Psoas muscle (tissue), 8 donors: ENCODE data around the gene SSC4D. TPM values are rescaled to one million over a fixed set of nuclear protein-coding genes. Genes with fewer than 3 reads are reported as not detected.
A peak's percentile ranks its signal among the peaks of the same experiment; 100 is the strongest.

Experiments
- ATAC-seq, 4 donors: fragments of 200-7000 bp; cut with Tn5 transposase; one replicate each; pipeline ENCODE4 v1.9.1; 2020; ENCODE audit warnings: moderate library complexity in 3 of 4, mild to moderate bottlenecking in 2 of 4
- DNase-seq, 2 donors: peaks; one replicate each; pipeline ENCODE4 v3.0.0-alpha.2; 2020
- H3K27ac ChIP-seq: fragments of 200-600 bp; one replicate; pipeline ENCODE4 v1.8.0; 2022
- H3K27me3 ChIP-seq, 3 donors: fragments of 200-600 bp in 1 of 3; one replicate each; pipeline versions ENCODE4 v1.6.1 to v1.8.0; 2013 to 2022; ENCODE audit warnings: low read length in 2 of 3, mild to moderate bottlenecking in 2 of 3, moderate library complexity in 1 of 3; ENCODE audit not compliant: insufficient read depth in 3 of 3
- H3K36me3 ChIP-seq, 2 donors: fragments of 200-600 bp in 1 of 2; one replicate each; pipeline versions ENCODE4 v1.6.1 to v1.8.0; 2013 to 2022; ENCODE audit warnings: low read depth in 1 of 2, mild to moderate bottlenecking in 1 of 2, moderate library complexity in 1 of 2; ENCODE audit not compliant: insufficient read depth in 1 of 2
- H3K4me1 ChIP-seq: fragments of 200-600 bp; one replicate; pipeline ENCODE4 v1.8.0; 2022
- H3K4me3 ChIP-seq: fragments of 200-600 bp; one replicate; pipeline ENCODE4 v1.8.0; 2022; ENCODE audit warnings: mild to moderate bottlenecking
- H3K9me3 ChIP-seq: fragments of 200-600 bp; one replicate; pipeline ENCODE4 v1.8.0; 2022
- WGBS, 3 donors: extraction: QIAGEN DNeasy Blood & Tissue Kit; methylation state at CpG; one replicate each; pipeline versions ENCODE4 v1.1.6 to v1.1.7; 2013; 5-methylcytosine and 5-hydroxymethylcytosine counted together
- intact Hi-C, 2 donors: fragments of 100-400 bp; cut with DNase I; formaldehyde crosslinking; loops; one replicate each; pipeline versions ENCODE4 v1.11.0 to v1.14.2; 2022
- polyA plus RNA-seq, 3 donors: library from polyadenylated mRNA; stranded (reverse); fragments of 200-250 nt; gene quantifications; one replicate each; pipeline ENCODE4 v1.2.3, GENCODE V29; 2013
- total RNA-seq, 4 donors: library from RNA; stranded (reverse); fragmentation: NEBNext Ultra II Directional in 2 of 4; extraction: Animal tissue kit (Norgen Biotek cat#: 25700) in 2 of 4; gene quantifications; one replicate each; pipeline versions ENCODE4 v1.2.1 to v1.2.4, GENCODE V29; 2021 to 2023
- TF ChIP-seq, protein P1 (sequence below): fragments of 200-600 bp; IDR thresholded peaks from one replicate; pipeline ENCODE4 v1.8.0; 2022; ENCODE audit warnings: antibody characterized with exemption
- donor health status: healthy with polysubstance abuse.
- donor health status: DM: no; HTN: no; CAD: no; lungs with moderate emphysema.
- donor health status: Bipolar disorder and iron deficiency.
- donor health status: healthy.
- donor health status: DM: yes; HTN: yes; CAD: no.
- donor health status: DM: no; HTN: no; CAD: no.
- donor health status: DM: no; HTN: no; CAD: no.
- donor health status: DM: yes; HTN: yes; CAD: no.

SSC4D gene
- total and polyA plus RNA-seq, 7 donors: 0.79 to 3.3 (median 1.0) TPM

DNA sequence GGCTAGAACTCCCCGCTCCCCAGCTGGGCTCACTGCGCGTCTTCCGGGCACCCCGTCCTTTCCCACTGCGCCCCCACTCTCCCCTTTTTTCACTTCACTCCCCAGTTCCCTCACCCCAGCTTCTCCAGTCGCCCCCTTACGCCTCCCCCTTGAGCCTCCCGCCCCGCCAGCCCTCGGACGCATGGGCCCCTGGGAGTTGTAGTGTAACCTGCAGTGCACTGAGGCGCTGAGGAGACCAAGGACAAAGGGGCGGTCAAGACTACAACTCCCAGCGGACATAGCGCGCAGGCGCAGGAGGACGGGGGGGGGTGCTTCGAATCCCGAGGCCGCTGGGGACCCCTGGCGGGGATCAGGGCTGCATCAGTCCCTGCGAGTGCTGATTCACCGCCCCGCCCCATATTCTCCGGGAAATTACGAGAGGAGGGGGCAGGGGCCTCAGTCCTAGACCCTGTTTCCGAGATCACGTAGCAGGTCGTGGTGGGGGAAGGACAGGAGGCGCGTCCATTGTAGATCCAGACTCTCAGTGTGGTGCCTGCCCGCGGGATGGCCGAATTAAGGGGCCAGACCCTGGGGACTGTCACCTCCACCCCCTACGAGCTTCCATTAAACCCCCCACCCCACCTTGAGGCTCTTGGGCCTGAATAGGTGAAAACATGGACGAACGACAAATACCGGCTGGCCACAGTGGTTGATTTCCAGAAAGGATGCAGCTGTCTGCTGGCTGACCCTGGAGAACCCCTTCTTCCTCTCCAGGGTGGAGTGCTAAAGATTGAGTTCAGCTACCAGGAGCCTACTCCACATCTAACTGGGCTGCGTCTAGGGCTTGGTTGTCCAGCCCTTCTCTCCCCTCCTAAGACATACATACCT is 50.2 kb downstream of the SSC4D start:
- WGBS, 3 donors: 0 to 1% (median 1%) methylated on average over 35 to 41 of the region's 41 CpGs
- ATAC-seq (peak; percentile 93 to 95 (median 94)), DNase-seq (peak; percentile 95 to 99)
- Histone ChIP-seq H3K4me3 (peak overlapping the region; percentile 99), H3K9me3 (no peaks in the 10 kb centered on the region), H3K4me1 (peaks cover 40% of the 10 kb centered on the region), H3K27ac (peak overlapping the region; percentile 100), H3K36me3 (peaks cover 2 to 11% of the 10 kb centered on the region in 2 donors), H3K27me3 (no peaks in the 10 kb centered on the region)
- TF ChIP-seq, protein P1, sequence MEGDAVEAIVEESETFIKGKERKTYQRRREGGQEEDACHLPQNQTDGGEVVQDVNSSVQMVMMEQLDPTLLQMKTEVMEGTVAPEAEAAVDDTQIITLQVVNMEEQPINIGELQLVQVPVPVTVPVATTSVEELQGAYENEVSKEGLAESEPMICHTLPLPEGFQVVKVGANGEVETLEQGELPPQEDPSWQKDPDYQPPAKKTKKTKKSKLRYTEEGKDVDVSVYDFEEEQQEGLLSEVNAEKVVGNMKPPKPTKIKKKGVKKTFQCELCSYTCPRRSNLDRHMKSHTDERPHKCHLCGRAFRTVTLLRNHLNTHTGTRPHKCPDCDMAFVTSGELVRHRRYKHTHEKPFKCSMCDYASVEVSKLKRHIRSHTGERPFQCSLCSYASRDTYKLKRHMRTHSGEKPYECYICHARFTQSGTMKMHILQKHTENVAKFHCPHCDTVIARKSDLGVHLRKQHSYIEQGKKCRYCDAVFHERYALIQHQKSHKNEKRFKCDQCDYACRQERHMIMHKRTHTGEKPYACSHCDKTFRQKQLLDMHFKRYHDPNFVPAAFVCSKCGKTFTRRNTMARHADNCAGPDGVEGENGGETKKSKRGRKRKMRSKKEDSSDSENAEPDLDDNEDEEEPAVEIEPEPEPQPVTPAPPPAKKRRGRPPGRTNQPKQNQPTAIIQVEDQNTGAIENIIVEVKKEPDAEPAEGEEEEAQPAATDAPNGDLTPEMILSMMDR: peak; percentile 65
- intact Hi-C loops: loop anchor here (2.0 kb wide), 2 partner anchors 41 to 181 kb away; no protein-coding TSS in a partner anchor

GRCh38 chr7:76358481-76359110 is 50.9 kb downstream of the SSC4D start, which contains the start of gene YWHAG:
YWHAG (minus strand) TSS chr7:76358991; CDS start chr7:76358808, 183 bp downstream.
- TF ChIP-seq, protein P1: no peak
- Histone ChIP-seq H3K27me3 (no peaks in the 10 kb centered on the region), H3K9me3 (no peaks in the 10 kb centered on the region), H3K4me3 (peak within 1 kb of the TSS; percentile 99), H3K27ac (peak within 1 kb of the TSS; percentile 100), H3K4me1 (peaks cover 38% of the 10 kb centered on the region), H3K36me3 (peaks cover 2 to 11% of the 10 kb centered on the region in 2 donors)
- peak; percentile 90 to 93 (median 91) for ATAC-seq
- WGBS, 3 donors: 0 to 1% (median 1%) methylated on average over 33 to 79 of the region's 80 CpGs
- intact Hi-C loops: loop anchor here (2.0 kb wide), 2 partner anchors 40 to 180 kb away; no protein-coding TSS in a partner anchor
- peak; percentile 90 to 96 for DNase-seq

GRCh38 chr7:76358011-76358480 is 51.5 kb downstream of the SSC4D start:
- peak; percentile 20 to 40 (median 34) for ATAC-seq
- peak; percentile 73 to 85 for DNase-seq
- TF ChIP-seq, protein P1: no peak
- WGBS, 3 donors: 0% methylated on average over 21 to 27 of the region's 27 CpGs
- intact Hi-C loops: loop anchor here (2.0 kb wide), 2 partner anchors 39 to 179 kb away; no protein-coding TSS in a partner anchor
- Histone ChIP-seq H3K27me3 (no peaks in the 10 kb centered on the region), H3K9me3 (no peaks in the 10 kb centered on the region), H3K36me3 (peaks cover 2 to 11% of the 10 kb centered on the region in 2 donors), H3K27ac (peak overlapping the region; percentile 100), H3K4me3 (peak overlapping the region; percentile 99), H3K4me1 (peaks cover 43% of the 10 kb centered on the region)

DNA sequence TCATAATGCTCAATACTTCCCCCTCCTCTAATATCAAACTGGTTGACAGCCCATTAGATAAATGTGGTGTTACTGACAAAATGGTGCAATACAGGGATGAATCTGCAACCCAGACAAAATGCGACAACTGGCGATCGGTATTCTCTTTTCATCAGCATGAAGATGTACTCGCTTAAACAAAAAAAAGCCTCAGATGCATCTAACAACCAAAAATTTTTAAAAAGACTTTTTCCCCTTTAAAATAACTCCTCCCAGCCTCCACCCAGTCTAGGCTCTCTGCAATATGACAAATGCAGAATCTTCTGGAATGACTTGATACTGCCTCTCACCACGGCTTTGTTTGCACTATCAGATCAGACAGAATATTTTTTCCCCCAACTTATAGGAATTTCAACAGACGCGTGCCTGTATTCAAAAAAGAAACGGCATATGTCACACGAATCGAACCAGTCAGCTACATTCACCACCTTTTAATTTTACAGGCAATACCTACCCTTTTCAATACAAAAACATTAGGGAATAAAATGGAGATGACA is 52.0 kb downstream of the SSC4D start:
- no peak for ATAC-seq
- intact Hi-C loops: loop anchor here (2.0 kb wide), 2 partner anchors 39 to 179 kb away; no protein-coding TSS in a partner anchor
- no peak for DNase-seq
- Histone ChIP-seq H3K9me3 (no peaks in the 10 kb centered on the region), H3K27ac (peak overlapping the region; percentile 100), H3K27me3 (no peaks in the 10 kb centered on the region), H3K36me3 (peaks cover 2 to 11% of the 10 kb centered on the region in 2 donors), H3K4me1 (peaks cover 48% of the 10 kb centered on the region), H3K4me3 (peak overlapping the region; percentile 99)
- WGBS, 3 donors: 0 to 1% (median 0%) methylated on average over 10 of the region's 10 CpGs
- TF ChIP-seq, protein P1: no peak
